Measurements from ENCODE around the gene LEF1. TPM values are rescaled to one million over a fixed set of nuclear protein-coding genes. Genes with fewer than 3 reads are reported as not detected.

LEF1 gene
- total RNA-seq, 1 experiment from 2014 or later, result 2.8 TPM

DNA sequence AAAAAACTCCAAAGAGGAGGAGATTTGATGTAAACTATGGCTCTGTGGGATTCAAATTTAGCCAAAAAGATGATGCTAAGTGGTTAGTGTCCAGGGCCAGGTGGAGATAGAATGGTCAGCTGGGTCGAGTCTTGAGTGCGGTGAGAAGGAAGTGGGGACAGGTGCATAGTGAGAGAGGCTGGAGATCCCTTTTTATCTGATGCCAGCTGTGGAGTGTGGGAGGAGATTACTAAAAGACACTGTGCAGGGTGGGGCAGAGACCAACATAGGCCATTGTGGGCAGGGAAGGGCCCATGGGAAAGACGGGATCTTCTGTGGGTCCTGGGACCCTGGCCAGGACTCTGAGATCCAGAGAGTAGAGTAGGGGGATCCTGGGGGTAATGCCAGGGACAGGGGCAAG is 34.6 kb upstream of the LEF1 start:
- H3K4me2 ChIP-seq, result no peak overlapping the region
- H3F3A ChIP-seq (ENCODE audit: insufficient read depth, low read depth), result no peaks in the 10 kb centered on the region
- intact Hi-C loops (cut with micrococcal nuclease; ENCODE audit: unreplicated experiment), result no loop called here
- DNase-seq, result no peak
- no peak overlapping the region for H3K4me3 ChIP-seq
- H3K27ac ChIP-seq, result no peak overlapping the region
- ChIA-PET CTCF (no interaction called here), POLR2A (ENCODE audit: unreplicated experiment) (no interaction called here)
- H3K9me3 ChIP-seq (ENCODE audit: insufficient read depth, low read depth), result no peaks in the 10 kb centered on the region
- H4K20me1 ChIP-seq (ENCODE audit: insufficient read depth), result no peaks in the 10 kb centered on the region
- TF ChIP-seq, protein P1, sequence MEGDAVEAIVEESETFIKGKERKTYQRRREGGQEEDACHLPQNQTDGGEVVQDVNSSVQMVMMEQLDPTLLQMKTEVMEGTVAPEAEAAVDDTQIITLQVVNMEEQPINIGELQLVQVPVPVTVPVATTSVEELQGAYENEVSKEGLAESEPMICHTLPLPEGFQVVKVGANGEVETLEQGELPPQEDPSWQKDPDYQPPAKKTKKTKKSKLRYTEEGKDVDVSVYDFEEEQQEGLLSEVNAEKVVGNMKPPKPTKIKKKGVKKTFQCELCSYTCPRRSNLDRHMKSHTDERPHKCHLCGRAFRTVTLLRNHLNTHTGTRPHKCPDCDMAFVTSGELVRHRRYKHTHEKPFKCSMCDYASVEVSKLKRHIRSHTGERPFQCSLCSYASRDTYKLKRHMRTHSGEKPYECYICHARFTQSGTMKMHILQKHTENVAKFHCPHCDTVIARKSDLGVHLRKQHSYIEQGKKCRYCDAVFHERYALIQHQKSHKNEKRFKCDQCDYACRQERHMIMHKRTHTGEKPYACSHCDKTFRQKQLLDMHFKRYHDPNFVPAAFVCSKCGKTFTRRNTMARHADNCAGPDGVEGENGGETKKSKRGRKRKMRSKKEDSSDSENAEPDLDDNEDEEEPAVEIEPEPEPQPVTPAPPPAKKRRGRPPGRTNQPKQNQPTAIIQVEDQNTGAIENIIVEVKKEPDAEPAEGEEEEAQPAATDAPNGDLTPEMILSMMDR (conservative IDR thresholded peaks at IDR 0.05), result no peak
- no peak for TF ChIP-seq EZH2 (IDR thresholded peaks at IDR 0.05; ENCODE audit: low read depth)
- no peaks in the 10 kb centered on the region for H3K27me3 ChIP-seq (ENCODE audit: insufficient read depth, low read depth)
- H3K9me2 ChIP-seq (ENCODE audit: insufficient read depth), result no peaks in the 10 kb centered on the region
- no peaks in the 10 kb centered on the region for H3K79me2 ChIP-seq (ENCODE audit: low read depth)
- H2AFZ ChIP-seq, result no peak overlapping the region
- no TSS peak for BruUV-seq (replicated peaks)
- no peaks in the 10 kb centered on the region for H3K36me3 ChIP-seq (ENCODE audit: low read depth)
- H3K4me1 ChIP-seq (replicated peaks; ENCODE audit: insufficient read depth), result no peaks in the 10 kb centered on the region

DNA sequence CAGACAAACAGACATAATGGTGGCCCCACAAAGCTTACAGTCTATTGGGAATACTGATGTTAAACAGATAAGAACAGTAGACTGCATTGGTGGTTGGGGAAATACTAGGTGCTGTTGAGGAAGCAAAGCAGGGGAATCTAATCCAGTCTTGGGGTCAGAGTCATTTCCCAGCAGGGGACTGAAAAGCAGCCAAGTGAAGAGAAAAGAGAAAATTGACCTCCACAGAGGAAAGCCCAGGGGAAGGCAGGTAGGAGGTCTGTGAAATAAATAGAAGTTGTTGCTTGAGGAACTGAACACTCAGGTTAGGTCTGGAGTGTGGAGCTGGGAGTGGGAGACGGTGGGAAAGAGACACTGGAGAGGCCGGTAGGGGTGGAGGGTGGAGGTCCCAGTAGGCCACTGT is 33.0 kb upstream of the LEF1 start:
- POLR2A ChIA-PET (ENCODE audit: unreplicated experiment), result no interaction called here
- TF ChIP-seq, protein P1 (conservative IDR thresholded peaks at IDR 0.05), result no peak
- TF ChIP-seq EZH2 (IDR thresholded peaks at IDR 0.05; ENCODE audit: low read depth), result no peak
- intact Hi-C loops (cut with micrococcal nuclease; ENCODE audit: unreplicated experiment), result no loop called here
- H3K4me3 ChIP-seq, result no peak overlapping the region
- no peaks in the 10 kb centered on the region for H3F3A ChIP-seq (ENCODE audit: insufficient read depth, low read depth)
- CTCF ChIA-PET, result no interaction called here
- no peaks in the 10 kb centered on the region for H3K9me3 ChIP-seq (ENCODE audit: insufficient read depth, low read depth)
- H3K27me3 ChIP-seq (ENCODE audit: insufficient read depth, low read depth), result no peaks in the 10 kb centered on the region
- H3K9me2 ChIP-seq (ENCODE audit: insufficient read depth), result no peaks in the 10 kb centered on the region
- H2AFZ ChIP-seq, result no peak overlapping the region
- H3K36me3 ChIP-seq (ENCODE audit: low read depth), result no peaks in the 10 kb centered on the region
- BruUV-seq (replicated peaks), result no TSS peak
- DNase-seq, result no peak
- H3K4me2 ChIP-seq, result no peak overlapping the region
- no peak overlapping the region for H3K27ac ChIP-seq
- H4K20me1 ChIP-seq (ENCODE audit: insufficient read depth), result no peaks in the 10 kb centered on the region
- no peaks in the 10 kb centered on the region for H3K4me1 ChIP-seq (replicated peaks; ENCODE audit: insufficient read depth)
- H3K79me2 ChIP-seq (ENCODE audit: low read depth), result no peaks in the 10 kb centered on the region

DNA sequence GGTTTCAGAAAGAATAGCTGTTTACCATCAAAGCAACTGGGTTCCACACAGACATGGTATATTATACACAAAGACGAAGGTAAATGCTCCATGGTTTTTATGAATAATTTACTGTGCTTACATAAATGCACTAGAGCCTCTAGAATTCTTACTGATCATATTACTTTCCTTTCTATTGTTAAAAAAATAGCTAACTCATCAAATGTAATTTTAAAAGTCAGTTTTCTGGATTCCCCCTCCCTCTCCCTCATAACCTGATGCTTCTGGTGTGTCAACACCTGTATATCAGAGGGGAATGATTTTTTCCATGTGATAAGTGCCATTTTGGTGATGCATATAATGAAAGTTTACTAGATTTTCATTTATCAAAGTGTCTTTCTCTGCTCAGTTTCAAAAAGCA is 31.1 kb upstream of the LEF1 start:
- no peaks in the 10 kb centered on the region for H3K36me3 ChIP-seq (ENCODE audit: low read depth)
- no TSS peak for BruUV-seq (replicated peaks)
- H3K79me2 ChIP-seq (ENCODE audit: low read depth), result no peaks in the 10 kb centered on the region
- ChIA-PET POLR2A (ENCODE audit: unreplicated experiment) (no interaction called here), CTCF (no interaction called here)
- no peaks in the 10 kb centered on the region for H3K9me2 ChIP-seq (ENCODE audit: insufficient read depth)
- H3F3A ChIP-seq (ENCODE audit: insufficient read depth, low read depth), result no peaks in the 10 kb centered on the region
- DNase-seq, result no peak
- H3K27me3 ChIP-seq (ENCODE audit: insufficient read depth, low read depth), result no peaks in the 10 kb centered on the region
- no peak overlapping the region for H3K27ac ChIP-seq
- H3K9me3 ChIP-seq (ENCODE audit: insufficient read depth, low read depth), result no peaks in the 10 kb centered on the region
- H4K20me1 ChIP-seq (ENCODE audit: insufficient read depth), result no peaks in the 10 kb centered on the region
- H3K4me1 ChIP-seq (replicated peaks; ENCODE audit: insufficient read depth), result no peaks in the 10 kb centered on the region
- H3K4me3 ChIP-seq, result no peak overlapping the region
- H2AFZ ChIP-seq, result no peak overlapping the region
- TF ChIP-seq, protein P1 (conservative IDR thresholded peaks at IDR 0.05), result no peak
- TF ChIP-seq EZH2 (IDR thresholded peaks at IDR 0.05; ENCODE audit: low read depth), result no peak
- intact Hi-C loops (cut with micrococcal nuclease; ENCODE audit: unreplicated experiment), result no loop called here
- no peak overlapping the region for H3K4me2 ChIP-seq
